K562 (cell line): Measurements from ENCODE around the gene VPS13D. TPM values are rescaled to one million over a fixed set of nuclear protein-coding genes. Genes with fewer than 3 reads are reported as not detected.
A peak's percentile ranks its signal among the peaks of the same experiment; 100 is the strongest.

ENCODE experiments used
- ARNT ChIP-seq, 2 experiments: fragments of 450-650 bp; IDR thresholded peaks; 2 replicates each; pipeline ENCODE4 v1.6.1; 2016; ENCODE audit warnings: mild to moderate bottlenecking in 1 of 2
- BHLHE40 ChIP-seq: IDR thresholded peaks from 2 replicates; pipeline ENCODE4 v1.6.1; 2011; ENCODE audit warnings: low read length, improper control_type of control experiment
- CREM ChIP-seq: IDR thresholded peaks from 2 replicates; pipeline ENCODE4 v1.6.1; 2014; ENCODE audit warnings: antibody characterized with exemption, low read depth
- CTBP1 ChIP-seq: fragments of 450-650 bp; IDR thresholded peaks from 2 replicates; pipeline ENCODE4 v1.6.1; 2016; ENCODE audit warnings: borderline replicate concordance
- DPF2 ChIP-seq: fragments of 450-650 bp; IDR thresholded peaks from 2 replicates; pipeline ENCODE4 v1.6.1; 2016
- IRF2 ChIP-seq: sonication (generic); formaldehyde crosslinking; IDR thresholded peaks from 2 replicates; pipeline ENCODE4 v1.8.1; 2022; ENCODE audit warnings: mild to moderate bottlenecking, missing genetic modification reagents
- MEF2A ChIP-seq: IDR thresholded peaks from 2 replicates; pipeline ENCODE4 v1.6.1; 2011; ENCODE audit warnings: low read depth, mild to moderate bottlenecking, low read length, moderate library complexity; ENCODE audit not compliant: control insufficient read depth
- NEUROD1 ChIP-seq: fragments of 150-350 bp; IDR thresholded peaks from 2 replicates; pipeline ENCODE4 v1.6.1; 2014; ENCODE audit warnings: borderline replicate concordance, low read length, low read depth; ENCODE audit not compliant: partially characterized antibody
- PKNOX1 ChIP-seq: fragments of 450-650 bp; IDR thresholded peaks from 2 replicates; pipeline ENCODE4 v1.6.1; 2016
- PTRF ChIP-seq: fragments of 450-650 bp; IDR thresholded peaks from 2 replicates; pipeline ENCODE4 v1.6.1; 2016; ENCODE audit warnings: mild to moderate bottlenecking, missing genetic modification characterization, missing compliant biosample characterization
- RERE ChIP-seq: sonication (generic); formaldehyde crosslinking; IDR thresholded peaks from 2 replicates; pipeline ENCODE4 v1.8.0; 2023; ENCODE audit warnings: missing genetic modification reagents, mild to moderate bottlenecking, borderline replicate concordance
- YY1 ChIP-seq, 3 experiments: IDR thresholded peaks; 2 replicates each; pipeline ENCODE4 v1.6.1; 2011; ENCODE audit warnings: low read length in 2 of 3, mild to moderate bottlenecking in 2 of 3, moderate library complexity in 2 of 3, borderline replicate concordance in 1 of 3, control low read depth in 1 of 3, low read depth in 1 of 3; ENCODE audit not compliant: insufficient read depth in 3 of 3, insufficient replicate concordance in 2 of 3, control insufficient read depth in 1 of 3, insufficient read length in 1 of 3; ENCODE audit errors: extremely low read depth in 1 of 3
- ZBTB9 ChIP-seq: fragments of 450-650 bp; formaldehyde crosslinking; IDR thresholded peaks from 2 replicates; pipeline ENCODE4 v1.4.0; 2020; ENCODE audit warnings: mild to moderate bottlenecking, moderate library complexity
- ZKSCAN3 ChIP-seq: fragments of 250-450 bp; sonication (Bioruptor Pico); IDR thresholded peaks from 2 replicates; pipeline ENCODE4 v1.4.0; 2020
- ZNF282 ChIP-seq: sonication (generic); formaldehyde crosslinking; IDR thresholded peaks from 2 replicates; pipeline ENCODE4 v1.8.1; 2023; ENCODE audit warnings: missing genetic modification reagents
- ZNF398 ChIP-seq: fragments of 250-450 bp; sonication (Bioruptor Pico); IDR thresholded peaks from 2 replicates; pipeline ENCODE4 v1.8.0; 2021; ENCODE audit warnings: moderate library complexity, mild to moderate bottlenecking, inconsistent platforms
- ZNF431 ChIP-seq: sonication (generic); formaldehyde crosslinking; IDR thresholded peaks from 2 replicates; pipeline ENCODE4 v1.8.0; 2022; ENCODE audit warnings: mild to moderate bottlenecking, missing genetic modification reagents
- ZNF76 ChIP-seq: fragments of 250-450 bp; sonication (Bioruptor Pico); IDR thresholded peaks from 2 replicates; pipeline ENCODE4 v1.4.0; 2020; ENCODE audit warnings: mild to moderate bottlenecking, moderate library complexity, borderline replicate concordance
- polyA plus RNA-seq, 8 experiments: library from polyadenylated mRNA; depleted of rRNA in 4 of 8; stranded (reverse) in 5 of 8; unstranded in 3 of 8; fragments of >200 nt; fragmentation: Nextera tagmentation in 2 of 8; fragmentation: Illumina TruSeq in 1 of 8; extraction: Ambion mirVana in 2 of 8; extraction: Trizol in 1 of 8; gene quantifications; 2 replicates each; pipeline versions ENCODE4 v1.2.1 to v1.2.3, GENCODE V29; 2011 to 2014; ENCODE audit warnings: inconsistent platforms in 1 of 8, missing spikeins in 1 of 8
- total RNA-seq, 7 experiments: library from RNA; depleted of rRNA in 6 of 7; stranded (reverse); fragments of >200 nt in 6 of 7; fragmentation: Illumina TruSeq in 2 of 7; extraction: Trizol in 2 of 7; gene quantifications; 2 replicates each; pipeline versions ENCODE4 v1.2.1 to v1.2.3, GENCODE V29; 2011 to 2021; ENCODE audit warnings: low replicate concordance in 1 of 7

The VPS13D gene
- total and polyA plus RNA-seq, 9 of the 15 experiments (the other 6 are each of a cell fraction or from before 2014, with no cell fraction given), result 6.1 to 51.5 (median 38.5) TPM

GRCh38 chr1:12450090-12450755 is 220.4 kb downstream of the VPS13D start (continued):
- TF ChIP-seq ZNF398 (CRISPR knock-in tag) (no peak), ZNF282 (CRISPR knock-in tag) (no peak), IRF2 (CRISPR knock-in tag) (no peak), DPF2 (no peak), BHLHE40 (no peak), ZKSCAN3 (no peak), ARNT (IDR thresholded peaks at IDR 0.05) (no peak), ZBTB9 (CRISPR knock-in tag) (no peak), YY1 (IDR thresholded peaks at IDR 0.05; ENCODE audit: borderline replicate concordance in 1 of 3, control insufficient read depth in 1 of 3, extremely low read depth in 1 of 3, insufficient read depth in 3 of 3, insufficient read length in 1 of 3, insufficient replicate concordance in 2 of 3, low read depth in 1 of 3, low read length in 2 of 3) (no peak), PTRF (tag) (no peak), PKNOX1 (no peak), RERE (CRISPR knock-in tag) (no peak), CTBP1 (no peak), NEUROD1 (no peak), CREM (no peak), MEF2A (no peak), ZNF431 (CRISPR knock-in tag) (no peak), ZNF76 (CRISPR knock-in tag) (0 out of 2 replicates have a peak, but pooled peaks have one; percentile 62)
